Measurements from ENCODE around the gene AACS.
A peak's percentile ranks its signal among the peaks of the same experiment; 100 is the strongest.
"Not testable (repeated sequence)": the region's sequence is repeated elsewhere in the genome, so short reads cannot be mapped to it uniquely, and the experiment has no call there.

Gene AACS

DNA sequence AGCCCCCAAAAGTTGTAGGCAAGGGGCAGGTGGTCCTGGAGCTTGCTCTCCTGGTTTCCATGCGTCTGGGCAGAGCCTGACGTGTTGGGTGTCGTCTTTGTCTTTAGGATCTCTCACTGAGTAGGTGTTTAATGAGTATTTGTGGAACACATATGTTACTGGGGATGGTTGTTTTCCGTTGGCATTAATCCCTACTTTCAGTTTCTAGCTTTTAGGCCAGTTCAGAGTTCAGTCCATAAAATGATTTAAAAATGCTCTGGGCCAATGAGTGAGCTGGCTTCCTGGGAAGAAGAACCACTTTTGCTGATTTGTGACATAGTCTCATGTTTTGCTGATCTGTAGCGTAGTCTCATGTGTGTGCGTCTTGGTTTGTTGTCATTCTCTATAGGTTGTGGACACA is 10.9 kb downstream of the AACS start:
- DNase-seq (ENCODE audit: low read depth, low spot score): no peak
- no peak overlapping the region for H3K4me3 ChIP-seq (ENCODE audit: low read depth, low read length)
- TF ChIP-seq, protein P1, sequence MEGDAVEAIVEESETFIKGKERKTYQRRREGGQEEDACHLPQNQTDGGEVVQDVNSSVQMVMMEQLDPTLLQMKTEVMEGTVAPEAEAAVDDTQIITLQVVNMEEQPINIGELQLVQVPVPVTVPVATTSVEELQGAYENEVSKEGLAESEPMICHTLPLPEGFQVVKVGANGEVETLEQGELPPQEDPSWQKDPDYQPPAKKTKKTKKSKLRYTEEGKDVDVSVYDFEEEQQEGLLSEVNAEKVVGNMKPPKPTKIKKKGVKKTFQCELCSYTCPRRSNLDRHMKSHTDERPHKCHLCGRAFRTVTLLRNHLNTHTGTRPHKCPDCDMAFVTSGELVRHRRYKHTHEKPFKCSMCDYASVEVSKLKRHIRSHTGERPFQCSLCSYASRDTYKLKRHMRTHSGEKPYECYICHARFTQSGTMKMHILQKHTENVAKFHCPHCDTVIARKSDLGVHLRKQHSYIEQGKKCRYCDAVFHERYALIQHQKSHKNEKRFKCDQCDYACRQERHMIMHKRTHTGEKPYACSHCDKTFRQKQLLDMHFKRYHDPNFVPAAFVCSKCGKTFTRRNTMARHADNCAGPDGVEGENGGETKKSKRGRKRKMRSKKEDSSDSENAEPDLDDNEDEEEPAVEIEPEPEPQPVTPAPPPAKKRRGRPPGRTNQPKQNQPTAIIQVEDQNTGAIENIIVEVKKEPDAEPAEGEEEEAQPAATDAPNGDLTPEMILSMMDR (IDR thresholded peaks at IDR 0.05; ENCODE audit: low read depth, low read length): no peak
- in situ Hi-C loops (cut with HindIII; ENCODE audit: low sequenced_read_pairs): no loop called here

DNA sequence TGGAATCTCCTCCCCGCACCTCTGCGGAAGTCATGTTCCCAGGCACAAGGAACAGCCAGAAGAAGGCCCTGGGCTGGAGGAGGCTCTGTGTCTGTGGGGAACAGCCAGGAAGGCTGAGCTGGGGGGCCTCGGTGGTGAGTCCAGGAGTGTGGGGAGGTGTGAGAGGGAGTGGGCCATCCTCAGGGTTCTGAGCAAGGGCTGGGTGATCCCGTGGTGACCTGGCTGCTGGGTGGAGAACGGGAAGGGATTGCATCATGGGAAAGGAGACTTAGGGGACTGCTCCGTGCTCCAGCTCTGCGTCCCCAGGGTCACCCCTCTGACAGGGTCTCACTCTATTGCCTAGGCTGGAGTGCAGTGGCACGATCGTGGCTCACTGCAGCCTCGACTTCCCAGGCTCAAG is 13.8 kb downstream of the AACS start:
- DNase-seq (ENCODE audit: low read depth, low spot score): no peak
- in situ Hi-C loops (cut with HindIII; ENCODE audit: low sequenced_read_pairs): no loop called here
- H3K4me3 ChIP-seq (ENCODE audit: low read depth, low read length): no peak overlapping the region
- TF ChIP-seq, protein P1 (IDR thresholded peaks at IDR 0.05; ENCODE audit: low read depth, low read length): no peak

DNA sequence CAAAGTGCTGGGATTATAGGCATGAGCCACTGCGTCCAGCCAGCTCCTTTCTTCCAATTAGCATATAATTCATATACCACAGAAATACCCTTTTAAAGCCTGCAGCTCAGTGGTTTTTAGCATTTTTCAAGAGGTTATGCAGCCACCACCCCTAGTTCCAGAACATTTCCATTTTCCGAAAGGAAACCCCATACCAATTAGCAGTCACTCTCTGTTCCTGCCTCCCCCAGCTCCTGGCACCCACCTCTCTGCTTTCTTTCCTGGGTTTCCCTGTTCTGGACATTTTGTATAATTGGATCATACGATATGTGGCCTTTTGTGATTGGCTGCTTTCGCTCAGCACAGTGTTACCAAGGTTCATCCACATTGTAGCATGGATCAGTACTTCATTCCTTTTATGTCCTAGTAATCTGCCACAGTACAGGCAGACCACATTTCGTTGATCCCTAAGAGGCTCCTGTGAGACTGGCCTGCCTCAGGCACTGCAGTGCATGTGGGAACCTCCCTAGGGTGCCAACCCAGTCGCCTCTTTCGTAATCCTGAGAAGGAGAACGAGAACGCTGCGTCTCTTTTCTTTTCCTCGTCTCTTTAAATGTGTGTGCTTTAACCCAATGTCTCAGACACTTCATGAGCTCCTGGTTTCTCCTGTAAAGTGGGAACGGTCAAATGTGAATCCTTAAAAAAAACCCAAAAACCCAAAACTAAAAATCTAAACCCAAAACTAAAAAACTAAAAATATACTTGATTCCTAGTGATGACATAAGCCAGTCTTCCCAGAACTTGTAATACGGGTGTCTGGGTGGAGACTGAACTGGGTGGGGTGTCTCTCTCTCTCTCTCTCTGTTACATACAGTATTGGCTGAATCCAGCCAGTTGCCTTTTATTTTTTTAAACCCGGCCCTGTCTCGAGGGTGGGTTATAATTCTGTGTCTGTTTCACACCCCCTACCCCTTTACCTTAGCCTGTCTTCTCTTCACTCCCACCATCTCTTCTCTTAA is 14.7 kb downstream of the AACS start:
- no peak overlapping the region for H3K4me3 ChIP-seq (ENCODE audit: low read depth, low read length)
- in situ Hi-C loops (cut with HindIII; ENCODE audit: low sequenced_read_pairs): no loop called here
- no peak for DNase-seq (ENCODE audit: low read depth, low spot score)
- TF ChIP-seq, protein P1 (IDR thresholded peaks at IDR 0.05; ENCODE audit: low read depth, low read length): no peak

DNA sequence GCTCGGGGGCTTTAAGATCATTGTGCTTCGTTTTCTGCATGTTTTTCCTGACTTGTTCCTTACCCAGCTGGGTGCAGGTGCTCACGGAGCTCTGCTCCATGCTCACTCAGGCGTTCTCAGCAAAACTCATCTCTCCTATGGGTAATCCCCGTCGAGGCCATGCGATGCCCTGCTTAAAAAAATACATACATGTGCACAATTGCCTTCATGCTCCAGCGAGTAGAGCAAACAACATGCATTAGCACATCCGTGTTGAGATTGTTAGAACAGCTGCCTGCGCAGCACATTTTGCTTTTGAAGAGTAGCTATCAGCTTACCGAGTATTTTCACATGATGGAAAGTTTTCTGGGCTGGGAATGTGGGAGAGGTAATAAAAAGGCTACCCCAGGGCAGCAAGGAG is 16.2 kb downstream of the AACS start:
- TF ChIP-seq, protein P1 (IDR thresholded peaks at IDR 0.05; ENCODE audit: low read depth, low read length): no peak
- no peak overlapping the region for H3K4me3 ChIP-seq (ENCODE audit: low read depth, low read length)
- in situ Hi-C loops (cut with HindIII; ENCODE audit: low sequenced_read_pairs): no loop called here
- DNase-seq (ENCODE audit: low read depth, low spot score): no peak

DNA sequence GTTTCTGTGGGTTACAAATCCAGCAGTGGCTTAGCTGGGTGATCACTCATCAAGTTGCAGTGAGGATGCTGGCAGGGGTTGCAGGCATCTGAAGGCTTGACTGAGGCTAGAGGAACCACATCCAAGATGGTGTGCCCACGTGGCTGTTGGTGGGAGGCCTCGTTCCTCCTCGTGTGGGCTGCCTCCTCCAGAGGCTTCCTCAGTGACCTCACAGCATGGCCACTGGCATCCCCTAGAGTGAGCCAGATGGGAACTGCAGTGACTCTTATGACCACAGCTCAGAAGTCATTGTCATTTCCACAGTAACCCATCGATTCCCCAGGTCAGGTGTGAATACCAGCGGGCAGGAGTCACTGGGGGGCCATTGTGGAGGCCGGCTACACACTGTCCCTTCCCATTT is 17.8 kb downstream of the AACS start:
- H3K4me3 ChIP-seq (ENCODE audit: low read depth, low read length): no peak overlapping the region
- TF ChIP-seq, protein P1 (IDR thresholded peaks at IDR 0.05; ENCODE audit: low read depth, low read length): no peak
- no peak for DNase-seq (ENCODE audit: low read depth, low spot score)
- in situ Hi-C loops (cut with HindIII; ENCODE audit: low sequenced_read_pairs): no loop called here

DNA sequence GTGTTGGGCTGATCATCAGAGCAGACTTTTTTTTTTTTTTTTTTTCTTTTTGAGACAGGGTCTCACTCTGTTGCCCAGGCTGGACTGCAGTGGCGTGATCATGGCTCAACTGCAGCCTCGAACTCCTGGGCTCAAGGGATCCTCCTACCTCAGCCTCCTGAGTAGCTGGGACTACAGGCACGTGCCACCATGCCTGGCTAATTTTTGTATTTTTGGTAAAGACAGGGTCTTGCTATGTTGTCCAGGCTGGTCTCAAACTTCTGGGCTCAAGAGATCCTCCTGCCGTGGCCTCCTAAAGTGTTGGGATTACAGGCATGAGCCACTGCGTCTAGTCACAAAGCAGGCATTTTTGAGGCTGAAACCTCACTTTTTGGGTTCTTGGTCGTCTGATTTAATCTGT is 23.0 kb downstream of the AACS start:
- in situ Hi-C loops (cut with HindIII; ENCODE audit: low sequenced_read_pairs); H3K4me3 ChIP-seq (ENCODE audit: low read depth, low read length); DNase-seq (ENCODE audit: low read depth, low spot score): not testable (repeated sequence)

DNA sequence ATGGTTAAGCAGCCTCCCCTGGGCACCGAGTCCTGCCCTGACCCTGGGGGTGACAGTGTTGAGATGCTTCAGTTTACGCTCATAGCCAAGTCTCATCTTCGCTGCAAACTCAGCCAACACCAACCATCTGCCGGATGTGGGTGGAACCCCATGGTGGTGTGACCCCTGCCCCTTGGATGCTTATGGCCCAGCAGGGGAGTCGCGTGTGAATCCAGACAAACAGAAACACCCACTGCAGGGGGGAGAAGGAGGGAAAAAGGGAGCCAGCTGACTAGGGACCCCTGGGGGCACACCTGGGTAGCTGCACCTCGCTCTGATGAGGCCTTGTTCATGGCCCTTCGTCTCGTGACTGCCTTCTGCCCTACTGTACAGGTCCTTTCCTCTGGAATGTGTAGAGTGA is 23.8 kb downstream of the AACS start:
- DNase-seq (ENCODE audit: low read depth, low spot score): peak; percentile 62
- in situ Hi-C loops (cut with HindIII; ENCODE audit: low sequenced_read_pairs): no loop called here
- no peak overlapping the region for H3K4me3 ChIP-seq (ENCODE audit: low read depth, low read length)
- TF ChIP-seq, protein P1 (IDR thresholded peaks at IDR 0.05; ENCODE audit: low read depth, low read length): peak; percentile 18
